HG02885 (cell line): ENCODE results near the gene CAMP.
"Not testable (repeated sequence)": the region's sequence is repeated elsewhere in the genome, so short reads cannot be mapped to it uniquely, and the experiment has no call there.

ENCODE experiments used
- ATAC-seq: cut with Tn5 transposase; IDR thresholded peaks from one replicate; pipeline ENCODE4 v1.9.1; 2021; ENCODE audit warnings: mild to moderate bottlenecking; ENCODE audit not compliant: unreplicated experiment, poor library complexity

CAMP gene

DNA sequence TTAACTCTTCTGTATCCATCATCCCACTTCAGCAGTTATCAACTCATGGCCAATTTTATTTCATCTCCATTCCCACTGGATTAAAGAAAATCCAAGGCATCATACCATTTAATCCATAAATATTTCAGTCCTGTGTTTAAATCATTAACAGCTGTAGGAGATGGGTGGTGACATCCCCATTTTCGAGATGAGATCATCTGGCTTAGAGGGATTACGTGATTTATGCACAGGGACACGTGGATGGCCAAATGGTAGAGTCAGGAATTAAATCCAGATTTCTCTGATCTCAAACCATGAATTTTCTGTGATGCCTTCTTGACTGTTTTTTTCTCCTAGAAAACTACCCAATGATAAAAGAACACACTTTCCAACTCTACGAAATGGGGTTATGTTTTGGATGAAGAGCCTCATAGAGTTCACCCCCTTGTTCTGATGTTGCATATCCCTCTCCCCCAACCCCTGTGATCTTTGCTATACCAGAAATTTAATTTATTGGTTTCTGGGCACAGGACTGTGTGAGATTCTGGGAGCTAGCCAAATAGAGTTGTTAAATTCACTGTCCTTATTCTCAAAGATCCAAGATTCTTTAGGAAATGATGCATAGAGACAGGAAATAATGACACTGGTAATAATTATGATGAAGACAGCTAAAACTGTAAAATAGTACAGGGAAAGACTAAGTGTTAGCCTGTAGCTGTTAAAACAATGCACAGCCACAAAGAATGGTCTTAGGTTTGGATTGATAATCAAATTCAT is 25.0 kb downstream of the CAMP start:
- no peak for ATAC-seq

DNA sequence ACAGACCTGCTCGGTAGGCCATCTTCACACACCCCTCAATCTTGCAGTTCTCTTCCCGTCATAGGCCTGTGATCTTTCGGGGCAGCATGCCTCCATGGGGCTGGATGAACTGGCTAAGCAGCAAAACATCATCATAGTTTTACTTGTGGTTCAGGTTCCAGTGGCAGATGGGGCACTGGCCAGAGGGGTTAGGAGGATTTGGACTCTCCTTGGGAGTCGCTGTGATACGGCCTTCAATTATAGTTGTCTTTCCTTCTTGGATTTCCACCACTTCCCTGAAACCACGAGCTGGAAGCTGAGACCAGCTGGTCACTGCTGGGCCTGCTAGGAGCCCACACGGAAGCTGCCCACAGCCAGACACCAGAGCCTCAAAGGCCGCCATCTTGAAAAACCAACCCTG is 33.3 kb downstream of the CAMP start:
- ATAC-seq: no peak

DNA sequence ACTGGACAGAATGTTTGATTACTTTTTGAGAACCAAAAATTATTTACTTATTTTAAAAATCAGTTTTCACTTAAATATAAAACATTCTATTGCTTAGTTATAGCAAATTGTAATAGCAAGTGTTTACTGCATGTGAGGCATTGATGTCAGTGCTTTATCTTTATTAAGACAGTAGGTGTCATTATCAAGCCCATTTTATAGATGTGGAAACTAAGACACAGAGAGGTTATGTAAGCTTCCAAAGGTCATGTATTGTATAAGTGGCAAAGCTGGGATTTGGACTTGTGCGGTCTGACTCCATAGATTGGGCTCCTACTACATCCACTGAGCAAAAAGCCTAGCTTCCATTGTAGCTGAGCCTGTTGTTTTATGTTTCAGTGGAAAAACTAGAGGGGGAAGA is 35.2 kb downstream of the CAMP start:
- no peak for ATAC-seq

DNA sequence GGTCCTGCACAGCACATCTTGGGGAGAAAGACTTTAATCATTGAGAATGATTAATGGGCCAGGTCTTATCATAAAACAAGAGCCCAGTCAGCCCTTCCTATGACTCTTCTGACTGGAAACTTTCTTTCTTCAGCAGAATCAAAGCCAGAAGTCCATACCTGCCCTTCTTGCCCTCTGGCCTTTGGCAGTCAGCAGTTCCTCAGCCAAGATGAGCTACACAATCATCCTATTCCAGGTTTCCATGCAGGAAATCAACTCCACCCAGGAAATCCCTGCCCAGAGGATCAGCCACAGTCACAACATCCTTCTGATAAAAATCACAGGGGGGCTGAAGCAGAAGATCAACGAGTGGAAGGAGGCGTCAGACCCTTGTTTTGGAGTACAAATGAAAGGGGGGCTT is 44.5 kb downstream of the CAMP start:
- ATAC-seq: no peak

DNA sequence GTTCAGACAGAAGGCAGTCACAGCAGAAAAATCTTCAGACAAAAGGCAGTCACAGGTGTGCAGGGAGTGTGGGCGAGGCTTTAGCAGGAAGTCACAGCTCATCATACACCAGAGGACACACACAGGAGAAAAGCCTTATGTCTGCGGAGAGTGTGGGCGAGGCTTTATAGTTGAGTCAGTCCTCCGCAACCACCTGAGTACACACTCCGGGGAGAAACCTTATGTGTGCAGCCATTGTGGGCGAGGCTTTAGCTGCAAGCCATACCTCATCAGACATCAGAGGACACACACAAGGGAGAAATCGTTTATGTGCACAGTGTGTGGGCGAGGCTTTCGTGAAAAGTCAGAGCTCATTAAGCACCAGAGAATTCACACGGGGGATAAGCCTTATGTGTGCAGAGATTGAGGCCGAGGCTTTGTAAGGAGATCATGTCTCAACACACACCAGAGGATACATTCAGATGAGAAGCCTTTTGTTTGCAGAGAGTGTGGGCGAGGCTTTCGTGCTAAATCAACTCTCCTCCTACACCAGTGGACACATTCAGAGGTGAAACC is 45.2 kb downstream of the CAMP start:
- peak; percentile 56 for ATAC-seq

DNA sequence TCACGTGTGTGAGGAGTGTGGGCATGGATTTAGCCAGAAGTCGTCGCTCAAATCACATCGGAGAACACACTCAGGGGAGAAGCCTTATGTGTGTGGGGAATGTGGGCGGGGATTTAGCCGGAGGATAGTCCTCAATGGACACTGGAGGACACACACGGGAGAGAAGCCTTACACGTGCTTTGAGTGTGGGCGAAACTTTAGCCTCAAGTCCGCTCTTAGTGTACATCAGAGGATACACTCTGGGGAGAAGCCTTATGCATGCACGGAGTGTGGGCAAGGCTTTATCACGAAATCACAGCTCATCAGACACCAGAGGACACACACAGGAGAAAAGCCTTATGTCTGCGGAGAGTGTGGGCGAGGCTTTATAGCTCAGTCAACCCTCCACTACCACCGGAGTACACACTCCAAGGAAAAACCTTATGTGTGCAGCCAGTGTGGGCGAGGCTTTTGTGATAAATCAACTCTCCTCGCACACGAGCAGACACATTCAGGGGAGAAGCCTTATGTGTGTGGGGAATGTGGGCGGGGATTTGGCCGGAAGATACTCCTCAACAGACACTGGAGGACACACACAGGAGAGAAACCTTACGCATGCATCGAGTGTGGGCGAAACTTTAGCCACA is 45.8 kb downstream of the CAMP start:
- no peak for ATAC-seq

DNA sequence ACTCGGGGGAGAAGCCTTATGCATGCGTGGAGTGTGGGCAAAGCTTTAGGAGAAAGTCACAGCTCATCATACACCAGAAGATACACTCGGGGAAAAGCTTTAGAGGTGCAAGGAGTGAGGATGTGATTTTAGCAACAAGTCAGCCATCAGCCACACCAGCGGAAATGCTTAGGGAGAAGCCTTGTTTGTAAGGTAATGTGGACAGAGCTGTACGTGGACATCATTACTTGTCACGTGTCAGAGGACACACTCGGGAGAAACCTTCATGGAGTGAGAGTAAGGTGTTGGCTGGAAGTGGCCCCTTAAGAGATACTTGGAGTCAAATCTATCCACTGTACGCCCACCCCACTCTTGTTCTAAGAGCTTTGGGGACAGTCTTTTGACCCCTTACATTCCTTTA is 46.3 kb downstream of the CAMP start:
- ATAC-seq: no peak

DNA sequence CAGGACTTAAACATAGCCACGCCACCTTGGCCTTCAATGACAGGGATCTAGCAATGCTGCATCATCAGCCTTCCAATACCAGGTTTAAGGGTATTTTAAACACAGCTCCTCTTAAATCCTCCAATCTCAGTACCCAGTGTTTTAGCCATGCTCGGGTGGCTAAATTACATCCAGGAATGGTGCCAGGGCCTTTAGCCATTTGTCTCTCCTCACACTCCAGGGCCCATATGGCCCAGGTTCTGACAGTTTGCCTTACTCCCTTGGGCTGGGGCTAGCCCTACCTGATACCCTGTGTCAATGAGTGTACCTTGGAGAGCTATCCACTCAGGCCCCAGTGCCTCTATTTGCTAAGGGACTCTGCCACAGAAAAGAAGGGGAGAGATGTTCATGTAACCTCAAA is 47.0 kb downstream of the CAMP start:
- ATAC-seq: no peak

DNA sequence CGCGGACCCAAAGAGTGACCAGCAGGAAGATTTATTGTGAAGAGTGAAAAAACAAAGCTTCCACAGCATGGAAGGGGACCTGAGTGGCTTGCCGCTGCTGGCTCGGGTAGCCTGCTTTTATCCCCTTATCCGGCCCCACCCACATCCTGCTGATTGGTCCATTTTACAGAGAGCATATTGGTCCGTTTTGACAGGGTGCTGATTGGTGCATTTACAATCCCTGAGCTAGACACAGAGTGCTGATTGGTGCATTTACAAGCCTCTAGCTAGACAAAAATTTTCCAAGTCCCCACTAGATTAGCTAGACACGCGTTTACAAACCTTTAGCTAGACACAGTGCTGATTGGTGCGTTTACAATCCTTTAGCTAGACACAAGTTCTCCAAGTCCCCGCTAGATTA is 47.9 kb downstream of the CAMP start:
- not testable (repeated sequence) for ATAC-seq

DNA sequence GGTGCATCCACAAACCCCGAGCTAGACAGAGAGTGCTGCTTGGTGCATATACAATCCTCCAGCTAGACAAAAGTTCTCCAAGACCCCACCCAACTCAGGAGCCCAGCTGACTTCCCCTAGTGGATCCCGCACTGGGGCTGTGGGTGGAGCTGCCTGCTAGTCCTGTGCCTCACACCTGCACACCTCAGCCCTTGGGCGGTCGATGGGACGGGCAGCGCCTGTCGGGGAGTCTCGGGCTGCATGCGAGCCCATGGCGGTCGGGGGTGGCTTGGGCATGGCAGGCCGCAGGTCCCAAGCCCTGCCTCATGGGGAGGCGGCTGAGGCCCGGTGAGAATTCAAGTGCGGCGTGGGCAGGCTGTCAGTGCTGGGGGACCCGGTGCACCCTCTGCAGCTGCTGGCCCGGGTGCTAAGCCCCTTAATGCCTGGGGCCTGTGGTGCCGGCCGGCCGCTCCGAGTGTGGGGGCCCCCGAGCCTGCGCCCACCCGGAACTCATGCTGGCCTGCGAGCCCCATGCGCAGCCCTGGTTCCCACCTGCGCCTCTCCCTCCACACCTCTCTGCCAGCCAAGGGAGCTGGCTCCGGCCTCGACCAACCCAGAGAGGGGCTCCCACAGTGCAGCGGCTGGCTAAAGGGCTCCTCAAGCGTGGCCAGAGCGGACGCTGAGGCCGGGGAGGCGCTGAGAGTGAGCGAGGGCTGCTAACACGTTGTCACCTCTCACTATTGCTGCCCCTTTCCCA is 48.6 kb downstream of the CAMP start:
- ATAC-seq: no peak

DNA sequence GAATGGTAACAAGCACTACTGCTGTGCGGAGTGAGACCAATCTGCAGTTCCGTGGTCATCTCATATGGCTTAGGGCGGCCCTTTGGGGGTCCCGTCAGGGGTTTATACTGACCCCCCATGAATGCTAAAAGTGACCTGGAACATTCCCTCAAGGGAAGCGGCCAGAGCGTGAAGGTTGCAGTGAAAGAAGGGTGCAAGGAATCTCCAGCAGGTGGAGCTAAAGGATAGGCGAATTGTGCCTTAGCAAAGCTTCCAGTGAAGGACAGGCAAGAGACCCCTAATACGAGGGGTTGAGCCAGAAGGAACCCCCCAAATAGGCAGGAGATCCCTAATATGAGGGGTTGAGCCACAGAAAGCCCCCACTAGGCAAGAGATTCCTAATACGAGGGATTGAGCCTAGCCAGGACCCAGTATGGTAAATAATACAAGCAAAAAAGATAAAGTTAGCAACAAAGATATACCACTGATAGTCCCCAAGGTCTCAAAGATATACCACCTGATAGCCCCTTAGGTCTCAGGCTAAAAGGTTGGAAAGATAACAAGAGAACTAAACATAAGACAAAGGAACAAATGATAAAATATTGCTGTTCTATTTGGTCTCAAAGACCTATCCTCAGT is 50.4 kb downstream of the CAMP start:
- no peak for ATAC-seq

DNA sequence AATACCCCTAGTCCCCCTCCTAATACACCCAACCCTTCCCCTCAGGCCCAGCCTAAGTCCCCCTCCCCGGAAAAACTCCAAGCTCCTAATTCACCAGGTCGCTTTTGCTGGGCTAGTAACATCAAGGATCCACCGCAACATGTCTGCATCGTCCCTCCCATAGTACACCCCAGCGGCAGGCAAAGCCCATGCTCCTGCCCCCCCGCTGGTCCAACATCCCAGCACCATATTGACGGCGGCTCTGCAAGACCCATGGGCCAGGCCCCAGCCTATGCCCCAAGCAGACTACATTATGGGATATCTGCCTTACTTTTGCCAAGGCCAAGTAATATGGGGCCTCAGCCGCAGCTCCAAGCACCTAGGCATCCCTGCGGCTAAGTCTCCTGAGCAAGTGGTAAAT is 51.2 kb downstream of the CAMP start:
- no peak for ATAC-seq
